ENCODE measurements around the gene MTFP1. TPM values are rescaled to one million over a fixed set of nuclear protein-coding genes. Genes with fewer than 3 reads are reported as not detected.

Gene MTFP1
- total RNA-seq, 2 donors from 2014 or later: 9.9 to 18.5 TPM

- Histone ChIP-seq H3K27ac (no peak overlapping the region), H3K9me3 (no peaks in the 10 kb centered on the region), H3K4me3 (no peak overlapping the region), H3K27me3 (no peaks in the 10 kb centered on the region), H3K4me1 (no peaks in the 10 kb centered on the region), H3K36me3 (replicated peaks in 1 of 2; ENCODE audit: insufficient read depth in 1 of 2, low read depth in 2 of 2) (no peaks in the 10 kb centered on the region)
- intact Hi-C loops (cut with DNase I): no loop called here
- DNase-seq (no peak), ATAC-seq (no peak)
- 87 to 90% methylated on average over 3 of the region's 3 CpGs for WGBS, 2 donors
- no peak for TF ChIP-seq POLR2A (IDR thresholded peaks at IDR 0.05)
- TF ChIP-seq, protein P1, sequence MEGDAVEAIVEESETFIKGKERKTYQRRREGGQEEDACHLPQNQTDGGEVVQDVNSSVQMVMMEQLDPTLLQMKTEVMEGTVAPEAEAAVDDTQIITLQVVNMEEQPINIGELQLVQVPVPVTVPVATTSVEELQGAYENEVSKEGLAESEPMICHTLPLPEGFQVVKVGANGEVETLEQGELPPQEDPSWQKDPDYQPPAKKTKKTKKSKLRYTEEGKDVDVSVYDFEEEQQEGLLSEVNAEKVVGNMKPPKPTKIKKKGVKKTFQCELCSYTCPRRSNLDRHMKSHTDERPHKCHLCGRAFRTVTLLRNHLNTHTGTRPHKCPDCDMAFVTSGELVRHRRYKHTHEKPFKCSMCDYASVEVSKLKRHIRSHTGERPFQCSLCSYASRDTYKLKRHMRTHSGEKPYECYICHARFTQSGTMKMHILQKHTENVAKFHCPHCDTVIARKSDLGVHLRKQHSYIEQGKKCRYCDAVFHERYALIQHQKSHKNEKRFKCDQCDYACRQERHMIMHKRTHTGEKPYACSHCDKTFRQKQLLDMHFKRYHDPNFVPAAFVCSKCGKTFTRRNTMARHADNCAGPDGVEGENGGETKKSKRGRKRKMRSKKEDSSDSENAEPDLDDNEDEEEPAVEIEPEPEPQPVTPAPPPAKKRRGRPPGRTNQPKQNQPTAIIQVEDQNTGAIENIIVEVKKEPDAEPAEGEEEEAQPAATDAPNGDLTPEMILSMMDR (IDR thresholded peaks at IDR 0.05): no peak
Observed at GRCh38 chr22:30433227-30433626, 7.7 kb downstream of the MTFP1 start.

GRCh38 chr22:30433773-30434172 lies 8.2 kb downstream of the MTFP1 start:
- Histone ChIP-seq H3K9me3 (no peaks in the 10 kb centered on the region), H3K27me3 (no peaks in the 10 kb centered on the region), H3K4me3 (no peak overlapping the region), H3K27ac (no peak overlapping the region), H3K4me1 (no peaks in the 10 kb centered on the region), H3K36me3 (replicated peaks in 1 of 2; ENCODE audit: insufficient read depth in 1 of 2, low read depth in 2 of 2) (no peaks in the 10 kb centered on the region)
- intact Hi-C loops (cut with DNase I): no loop called here
- ATAC-seq: no peak
- no peak for DNase-seq
- TF ChIP-seq, protein P1 (IDR thresholded peaks at IDR 0.05): no peak
- TF ChIP-seq POLR2A (IDR thresholded peaks at IDR 0.05): no peak
- WGBS, 2 donors: 100% methylated on average over 1 of the region's 1 CpG

- Histone ChIP-seq H3K9me3 (no peaks in the 10 kb centered on the region), H3K4me1 (no peaks in the 10 kb centered on the region), H3K27me3 (no peaks in the 10 kb centered on the region), H3K27ac (no peak overlapping the region), H3K4me3 (no peak overlapping the region), H3K36me3 (replicated peaks in 1 of 2; ENCODE audit: insufficient read depth in 1 of 2, low read depth in 2 of 2) (no peaks in the 10 kb centered on the region)
- ATAC-seq (no peak), DNase-seq (no peak)
- 63% methylated on average over 1 of the region's 1 CpG; no CpG with 5 or more reads in 1 of the 2 donors for WGBS, 2 donors
- TF ChIP-seq, protein P1 (IDR thresholded peaks at IDR 0.05): no peak
- no peak for TF ChIP-seq POLR2A (IDR thresholded peaks at IDR 0.05)
- intact Hi-C loops (cut with DNase I): no loop called here
Observed at GRCh38 chr22:30434843-30435242, 9.3 kb downstream of the MTFP1 start.

- TF ChIP-seq, protein P1 (IDR thresholded peaks at IDR 0.05): peak in 1 of 7 experiments; percentile 8
- TF ChIP-seq POLR2A (IDR thresholded peaks at IDR 0.05): peak in 1 of 3 donors; percentile 7
- H3K4me1 ChIP-seq: no peaks in the 10 kb centered on the region
- DNase-seq (peak in 3 of 4 donors; percentile 30 to 52 (median 39)), ATAC-seq (no peak)
- peak overlapping the region in 1 of 4 donors; percentile 35 for H3K27ac ChIP-seq
- no peaks in the 10 kb centered on the region for H3K27me3 ChIP-seq
- H3K9me3 ChIP-seq: no peaks in the 10 kb centered on the region
- WGBS, 2 donors: 84 to 96% methylated on average over 6 of the region's 6 CpGs
- intact Hi-C loops (cut with DNase I): no loop called here
- H3K36me3 ChIP-seq (replicated peaks in 1 of 2; ENCODE audit: insufficient read depth in 1 of 2, low read depth in 2 of 2): no peaks in the 10 kb centered on the region
- H3K4me3 ChIP-seq: no peak overlapping the region
Observed at GRCh38 chr22:30435674-30436126, 10.1 kb downstream of the MTFP1 start.

GRCh38 chr22:30436196-30436595 lies 10.6 kb downstream of the MTFP1 start:
- no peaks in the 10 kb centered on the region for H3K4me1 ChIP-seq
- no peak for TF ChIP-seq POLR2A (IDR thresholded peaks at IDR 0.05)
- no peaks in the 10 kb centered on the region for H3K27me3 ChIP-seq
- H3K36me3 ChIP-seq (replicated peaks in 1 of 2; ENCODE audit: insufficient read depth in 1 of 2, low read depth in 2 of 2): no peaks in the 10 kb centered on the region
- H3K9me3 ChIP-seq: no peaks in the 10 kb centered on the region
- H3K4me3 ChIP-seq: no peak overlapping the region
- 81 to 90% methylated on average over 2 of the region's 2 CpGs for WGBS, 2 donors
- peak overlapping the region in 1 of 4 donors; percentile 35 for H3K27ac ChIP-seq
- intact Hi-C loops (cut with DNase I): no loop called here
- ATAC-seq (no peak), DNase-seq (no peak)
